ENCODE measurements around the gene SFR1. TPM values are rescaled to one million over a fixed set of nuclear protein-coding genes. Genes with fewer than 3 reads are reported as not detected.

Gene SFR1
- total RNA-seq, 1 experiment from 2014 or later = 9.9 TPM

DNA sequence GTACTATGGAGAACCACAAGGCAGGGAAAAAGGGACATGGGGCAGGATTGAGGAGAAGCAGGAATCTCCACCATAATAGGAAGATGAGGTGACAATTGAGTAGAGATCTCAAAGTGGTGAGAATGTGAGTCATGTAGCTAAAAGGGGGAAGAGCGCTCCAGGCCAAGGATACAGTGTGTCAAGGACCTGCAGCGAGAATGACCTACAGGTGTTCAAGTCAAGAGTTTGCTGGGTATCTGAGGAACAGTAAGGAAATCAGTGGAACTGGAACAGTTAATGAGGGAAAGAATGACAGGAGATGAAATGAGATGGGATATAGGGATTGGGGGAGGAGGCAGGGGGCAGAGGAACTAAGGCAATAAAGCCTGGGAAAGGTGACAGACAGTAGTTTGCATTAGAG lies 33.6 kb downstream of the SFR1 start:
- Mint-ChIP-seq H3K27me3 (ENCODE audit: low read depth) (peaks cover 3% of the 10 kb centered on the region; the same call in 1 of the 2 replicates), H3K36me3 (peaks cover 15% of the 10 kb centered on the region), H3K9me3 (peaks cover 21% of the 10 kb centered on the region), H3K4me3 (no peak overlapping the region; the same call in 1 of the 2 replicates), H3K27ac (no peak overlapping the region), H3K4me1 (peaks cover 19% of the 10 kb centered on the region)
- ATAC-seq (no peak), DNase-seq (ENCODE audit: low spot score) (no peak)
- ChIA-PET CTCF (interaction anchor here (1.1 kb wide), 2 partner anchors 33 to 119 kb away, joined by 3 to 4 read pairs; partner anchors contain the start of gene SFR1), POLR2A (no interaction called here)
- TF ChIP-seq SP1 (CRISPR knock-in tag; conservative IDR thresholded peaks at IDR 0.05) (no peak), ZNF232 (CRISPR knock-in tag; IDR thresholded peaks at IDR 0.05) (no peak), KAT7 (CRISPR knock-in tag; IDR thresholded peaks at IDR 0.05; ENCODE audit: borderline replicate concordance) (no peak), ZNF416 (CRISPR knock-in tag; IDR thresholded peaks at IDR 0.05) (no peak)
- TF ChIP-seq, protein P1, sequence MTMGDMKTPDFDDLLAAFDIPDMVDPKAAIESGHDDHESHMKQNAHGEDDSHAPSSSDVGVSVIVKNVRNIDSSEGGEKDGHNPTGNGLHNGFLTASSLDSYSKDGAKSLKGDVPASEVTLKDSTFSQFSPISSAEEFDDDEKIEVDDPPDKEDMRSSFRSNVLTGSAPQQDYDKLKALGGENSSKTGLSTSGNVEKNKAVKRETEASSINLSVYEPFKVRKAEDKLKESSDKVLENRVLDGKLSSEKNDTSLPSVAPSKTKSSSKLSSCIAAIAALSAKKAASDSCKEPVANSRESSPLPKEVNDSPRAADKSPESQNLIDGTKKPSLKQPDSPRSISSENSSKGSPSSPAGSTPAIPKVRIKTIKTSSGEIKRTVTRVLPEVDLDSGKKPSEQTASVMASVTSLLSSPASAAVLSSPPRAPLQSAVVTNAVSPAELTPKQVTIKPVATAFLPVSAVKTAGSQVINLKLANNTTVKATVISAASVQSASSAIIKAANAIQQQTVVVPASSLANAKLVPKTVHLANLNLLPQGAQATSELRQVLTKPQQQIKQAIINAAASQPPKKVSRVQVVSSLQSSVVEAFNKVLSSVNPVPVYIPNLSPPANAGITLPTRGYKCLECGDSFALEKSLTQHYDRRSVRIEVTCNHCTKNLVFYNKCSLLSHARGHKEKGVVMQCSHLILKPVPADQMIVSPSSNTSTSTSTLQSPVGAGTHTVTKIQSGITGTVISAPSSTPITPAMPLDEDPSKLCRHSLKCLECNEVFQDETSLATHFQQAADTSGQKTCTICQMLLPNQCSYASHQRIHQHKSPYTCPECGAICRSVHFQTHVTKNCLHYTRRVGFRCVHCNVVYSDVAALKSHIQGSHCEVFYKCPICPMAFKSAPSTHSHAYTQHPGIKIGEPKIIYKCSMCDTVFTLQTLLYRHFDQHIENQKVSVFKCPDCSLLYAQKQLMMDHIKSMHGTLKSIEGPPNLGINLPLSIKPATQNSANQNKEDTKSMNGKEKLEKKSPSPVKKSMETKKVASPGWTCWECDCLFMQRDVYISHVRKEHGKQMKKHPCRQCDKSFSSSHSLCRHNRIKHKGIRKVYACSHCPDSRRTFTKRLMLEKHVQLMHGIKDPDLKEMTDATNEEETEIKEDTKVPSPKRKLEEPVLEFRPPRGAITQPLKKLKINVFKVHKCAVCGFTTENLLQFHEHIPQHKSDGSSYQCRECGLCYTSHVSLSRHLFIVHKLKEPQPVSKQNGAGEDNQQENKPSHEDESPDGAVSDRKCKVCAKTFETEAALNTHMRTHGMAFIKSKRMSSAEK (CRISPR knock-in tag; IDR thresholded peaks at IDR 0.05; ENCODE audit: borderline replicate concordance) = no peak
- TF ChIP-seq, protein P2, sequence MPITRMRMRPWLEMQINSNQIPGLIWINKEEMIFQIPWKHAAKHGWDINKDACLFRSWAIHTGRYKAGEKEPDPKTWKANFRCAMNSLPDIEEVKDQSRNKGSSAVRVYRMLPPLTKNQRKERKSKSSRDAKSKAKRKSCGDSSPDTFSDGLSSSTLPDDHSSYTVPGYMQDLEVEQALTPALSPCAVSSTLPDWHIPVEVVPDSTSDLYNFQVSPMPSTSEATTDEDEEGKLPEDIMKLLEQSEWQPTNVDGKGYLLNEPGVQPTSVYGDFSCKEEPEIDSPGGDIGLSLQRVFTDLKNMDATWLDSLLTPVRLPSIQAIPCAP (CRISPR knock-in tag; IDR thresholded peaks at IDR 0.05) = no peak

DNA sequence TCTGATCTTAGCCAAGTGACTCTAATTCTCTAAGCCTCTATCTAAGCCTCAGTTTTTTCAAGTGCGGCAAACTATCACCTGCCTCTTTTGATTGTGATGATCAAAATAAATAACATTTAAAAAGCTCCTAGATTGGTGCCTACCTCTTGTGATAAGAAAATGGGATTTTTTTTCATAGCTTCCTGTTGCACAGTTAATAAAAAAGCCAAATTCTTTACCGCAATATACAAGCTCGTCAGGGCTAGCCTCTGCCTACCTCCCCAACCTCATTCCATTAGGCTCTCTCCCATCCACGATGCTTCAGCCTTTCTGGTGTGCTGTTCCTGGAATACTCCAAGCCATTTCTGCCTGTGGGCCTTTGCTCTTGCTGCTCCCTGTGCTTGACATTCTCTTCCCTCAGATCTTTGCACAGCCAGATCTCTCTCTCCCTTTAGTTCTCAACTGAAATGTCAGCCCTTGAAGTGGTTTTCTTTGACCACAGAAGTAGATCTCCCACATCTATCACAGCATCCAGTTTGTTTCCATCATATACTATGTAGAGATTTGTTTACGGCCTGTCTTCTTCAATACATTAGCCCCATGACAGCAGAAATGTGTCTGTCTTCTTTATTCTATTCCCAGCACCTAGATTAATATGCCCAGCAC lies 48.8 kb downstream of the SFR1 start:
- H3K4me1 Mint-ChIP-seq = no peaks in the 10 kb centered on the region
- H3K36me3 Mint-ChIP-seq = peaks cover 10% of the 10 kb centered on the region
- ChIA-PET CTCF (no interaction called here), POLR2A (no interaction called here)
- no peak overlapping the region for H3K27ac Mint-ChIP-seq
- no peak for DNase-seq (ENCODE audit: low spot score)
- no peak for ATAC-seq
- H3K4me3 Mint-ChIP-seq = no peak overlapping the region
- peaks cover 16% of the 10 kb centered on the region for H3K9me3 Mint-ChIP-seq
- peaks cover 3% of the 10 kb centered on the region; the same call in 1 of the 2 replicates for H3K27me3 Mint-ChIP-seq (ENCODE audit: low read depth)
- TF ChIP-seq, protein P3, sequence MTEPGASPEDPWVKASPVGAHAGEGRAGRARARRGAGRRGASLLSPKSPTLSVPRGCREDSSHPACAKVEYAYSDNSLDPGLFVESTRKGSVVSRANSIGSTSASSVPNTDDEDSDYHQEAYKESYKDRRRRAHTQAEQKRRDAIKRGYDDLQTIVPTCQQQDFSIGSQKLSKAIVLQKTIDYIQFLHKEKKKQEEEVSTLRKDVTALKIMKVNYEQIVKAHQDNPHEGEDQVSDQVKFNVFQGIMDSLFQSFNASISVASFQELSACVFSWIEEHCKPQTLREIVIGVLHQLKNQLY (CRISPR knock-in tag; IDR thresholded peaks at IDR 0.05) = no peak
- TF ChIP-seq KAT7 (CRISPR knock-in tag; IDR thresholded peaks at IDR 0.05; ENCODE audit: borderline replicate concordance) (no peak), NFE2L1 (CRISPR knock-in tag; IDR thresholded peaks at IDR 0.05) (no peak), ZNF138 (CRISPR knock-in tag; conservative IDR thresholded peaks at IDR 0.05) (no peak), GRHL2 (CRISPR knock-in tag; IDR thresholded peaks at IDR 0.05; ENCODE audit: insufficient replicate concordance, severe bottlenecking) (no peak)
- TF ChIP-seq, protein P4, sequence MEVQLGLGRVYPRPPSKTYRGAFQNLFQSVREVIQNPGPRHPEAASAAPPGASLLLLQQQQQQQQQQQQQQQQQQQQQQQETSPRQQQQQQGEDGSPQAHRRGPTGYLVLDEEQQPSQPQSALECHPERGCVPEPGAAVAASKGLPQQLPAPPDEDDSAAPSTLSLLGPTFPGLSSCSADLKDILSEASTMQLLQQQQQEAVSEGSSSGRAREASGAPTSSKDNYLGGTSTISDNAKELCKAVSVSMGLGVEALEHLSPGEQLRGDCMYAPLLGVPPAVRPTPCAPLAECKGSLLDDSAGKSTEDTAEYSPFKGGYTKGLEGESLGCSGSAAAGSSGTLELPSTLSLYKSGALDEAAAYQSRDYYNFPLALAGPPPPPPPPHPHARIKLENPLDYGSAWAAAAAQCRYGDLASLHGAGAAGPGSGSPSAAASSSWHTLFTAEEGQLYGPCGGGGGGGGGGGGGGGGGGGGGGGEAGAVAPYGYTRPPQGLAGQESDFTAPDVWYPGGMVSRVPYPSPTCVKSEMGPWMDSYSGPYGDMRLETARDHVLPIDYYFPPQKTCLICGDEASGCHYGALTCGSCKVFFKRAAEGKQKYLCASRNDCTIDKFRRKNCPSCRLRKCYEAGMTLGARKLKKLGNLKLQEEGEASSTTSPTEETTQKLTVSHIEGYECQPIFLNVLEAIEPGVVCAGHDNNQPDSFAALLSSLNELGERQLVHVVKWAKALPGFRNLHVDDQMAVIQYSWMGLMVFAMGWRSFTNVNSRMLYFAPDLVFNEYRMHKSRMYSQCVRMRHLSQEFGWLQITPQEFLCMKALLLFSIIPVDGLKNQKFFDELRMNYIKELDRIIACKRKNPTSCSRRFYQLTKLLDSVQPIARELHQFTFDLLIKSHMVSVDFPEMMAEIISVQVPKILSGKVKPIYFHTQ (CRISPR knock-in tag; IDR thresholded peaks at IDR 0.05) = no peak
- TF ChIP-seq, protein P5, sequence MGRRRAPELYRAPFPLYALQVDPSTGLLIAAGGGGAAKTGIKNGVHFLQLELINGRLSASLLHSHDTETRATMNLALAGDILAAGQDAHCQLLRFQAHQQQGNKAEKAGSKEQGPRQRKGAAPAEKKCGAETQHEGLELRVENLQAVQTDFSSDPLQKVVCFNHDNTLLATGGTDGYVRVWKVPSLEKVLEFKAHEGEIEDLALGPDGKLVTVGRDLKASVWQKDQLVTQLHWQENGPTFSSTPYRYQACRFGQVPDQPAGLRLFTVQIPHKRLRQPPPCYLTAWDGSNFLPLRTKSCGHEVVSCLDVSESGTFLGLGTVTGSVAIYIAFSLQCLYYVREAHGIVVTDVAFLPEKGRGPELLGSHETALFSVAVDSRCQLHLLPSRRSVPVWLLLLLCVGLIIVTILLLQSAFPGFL (CRISPR knock-in tag; IDR thresholded peaks at IDR 0.05; ENCODE audit: borderline replicate concordance) = no peak
- TF ChIP-seq, protein P6, sequence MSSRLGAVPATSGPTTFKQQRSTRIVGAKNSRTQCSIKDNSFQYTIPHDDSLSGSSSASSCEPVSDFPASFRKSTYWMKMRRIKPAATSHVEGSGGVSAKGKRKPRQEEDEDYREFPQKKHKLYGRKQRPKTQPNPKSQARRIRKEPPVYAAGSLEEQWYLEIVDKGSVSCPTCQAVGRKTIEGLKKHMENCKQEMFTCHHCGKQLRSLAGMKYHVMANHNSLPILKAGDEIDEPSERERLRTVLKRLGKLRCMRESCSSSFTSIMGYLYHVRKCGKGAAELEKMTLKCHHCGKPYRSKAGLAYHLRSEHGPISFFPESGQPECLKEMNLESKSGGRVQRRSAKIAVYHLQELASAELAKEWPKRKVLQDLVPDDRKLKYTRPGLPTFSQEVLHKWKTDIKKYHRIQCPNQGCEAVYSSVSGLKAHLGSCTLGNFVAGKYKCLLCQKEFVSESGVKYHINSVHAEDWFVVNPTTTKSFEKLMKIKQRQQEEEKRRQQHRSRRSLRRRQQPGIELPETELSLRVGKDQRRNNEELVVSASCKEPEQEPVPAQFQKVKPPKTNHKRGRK (CRISPR knock-in tag; IDR thresholded peaks at IDR 0.05; ENCODE audit: borderline replicate concordance) = no peak
- TF ChIP-seq, protein P7, sequence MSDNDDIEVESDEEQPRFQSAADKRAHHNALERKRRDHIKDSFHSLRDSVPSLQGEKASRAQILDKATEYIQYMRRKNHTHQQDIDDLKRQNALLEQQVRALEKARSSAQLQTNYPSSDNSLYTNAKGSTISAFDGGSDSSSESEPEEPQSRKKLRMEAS (CRISPR knock-in tag; IDR thresholded peaks at IDR 0.05) = no peak
- TF ChIP-seq, protein P8, sequence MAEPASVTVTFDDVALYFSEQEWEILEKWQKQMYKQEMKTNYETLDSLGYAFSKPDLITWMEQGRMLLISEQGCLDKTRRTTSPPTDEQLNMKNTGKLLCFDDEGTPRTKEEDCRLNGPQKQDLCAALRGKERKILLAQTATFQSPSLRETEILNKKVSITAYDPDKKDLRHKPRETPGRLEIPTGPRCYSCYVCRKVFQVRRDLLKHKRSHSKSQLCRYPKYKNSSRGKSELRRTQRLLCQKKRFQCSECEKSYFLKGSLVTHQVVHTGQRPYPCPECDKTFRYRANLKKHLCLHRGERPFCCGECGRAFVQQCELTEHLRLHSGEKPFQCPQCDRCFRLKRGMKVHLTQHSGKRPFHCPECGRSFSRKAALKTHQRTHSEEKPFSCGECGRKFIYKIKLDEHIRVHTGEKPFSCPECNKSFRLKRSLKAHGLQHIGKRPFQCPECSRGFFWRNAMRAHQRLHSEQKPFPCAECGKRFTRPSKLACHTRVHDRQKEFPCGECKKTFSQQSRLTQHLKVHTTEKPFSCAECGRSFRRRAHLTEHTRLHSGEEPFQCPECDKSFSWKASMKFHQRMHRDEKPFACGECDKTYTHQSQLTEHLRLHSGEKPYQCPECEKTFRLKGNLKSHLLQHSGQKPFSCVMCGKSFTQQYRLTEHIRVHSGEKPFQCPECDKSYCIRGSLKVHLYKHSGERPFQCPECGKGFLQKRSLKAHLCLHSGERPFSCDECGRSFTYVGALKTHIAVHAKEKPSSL (CRISPR knock-in tag; conservative IDR thresholded peaks at IDR 0.05) = no peak
- TF ChIP-seq, protein P9, sequence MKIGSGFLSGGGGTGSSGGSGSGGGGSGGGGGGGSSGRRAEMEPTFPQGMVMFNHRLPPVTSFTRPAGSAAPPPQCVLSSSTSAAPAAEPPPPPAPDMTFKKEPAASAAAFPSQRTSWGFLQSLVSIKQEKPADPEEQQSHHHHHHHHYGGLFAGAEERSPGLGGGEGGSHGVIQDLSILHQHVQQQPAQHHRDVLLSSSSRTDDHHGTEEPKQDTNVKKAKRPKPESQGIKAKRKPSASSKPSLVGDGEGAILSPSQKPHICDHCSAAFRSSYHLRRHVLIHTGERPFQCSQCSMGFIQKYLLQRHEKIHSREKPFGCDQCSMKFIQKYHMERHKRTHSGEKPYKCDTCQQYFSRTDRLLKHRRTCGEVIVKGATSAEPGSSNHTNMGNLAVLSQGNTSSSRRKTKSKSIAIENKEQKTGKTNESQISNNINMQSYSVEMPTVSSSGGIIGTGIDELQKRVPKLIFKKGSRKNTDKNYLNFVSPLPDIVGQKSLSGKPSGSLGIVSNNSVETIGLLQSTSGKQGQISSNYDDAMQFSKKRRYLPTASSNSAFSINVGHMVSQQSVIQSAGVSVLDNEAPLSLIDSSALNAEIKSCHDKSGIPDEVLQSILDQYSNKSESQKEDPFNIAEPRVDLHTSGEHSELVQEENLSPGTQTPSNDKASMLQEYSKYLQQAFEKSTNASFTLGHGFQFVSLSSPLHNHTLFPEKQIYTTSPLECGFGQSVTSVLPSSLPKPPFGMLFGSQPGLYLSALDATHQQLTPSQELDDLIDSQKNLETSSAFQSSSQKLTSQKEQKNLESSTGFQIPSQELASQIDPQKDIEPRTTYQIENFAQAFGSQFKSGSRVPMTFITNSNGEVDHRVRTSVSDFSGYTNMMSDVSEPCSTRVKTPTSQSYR (CRISPR knock-in tag; IDR thresholded peaks at IDR 0.05) = no peak

Measured in WTC11 (cell line).